GM21367 (cell line): Measurements from ENCODE around the gene ANO9.

ENCODE experiments used
- ATAC-seq: cut with Tn5 transposase; IDR thresholded peaks from one replicate; pipeline ENCODE4 v1.9.1; 2021; ENCODE audit not compliant: unreplicated experiment

ANO9 gene

GRCh38 chr11:371716-372590 lies 69.9 kb downstream of the ANO9 start:
- no peak for ATAC-seq

DNA sequence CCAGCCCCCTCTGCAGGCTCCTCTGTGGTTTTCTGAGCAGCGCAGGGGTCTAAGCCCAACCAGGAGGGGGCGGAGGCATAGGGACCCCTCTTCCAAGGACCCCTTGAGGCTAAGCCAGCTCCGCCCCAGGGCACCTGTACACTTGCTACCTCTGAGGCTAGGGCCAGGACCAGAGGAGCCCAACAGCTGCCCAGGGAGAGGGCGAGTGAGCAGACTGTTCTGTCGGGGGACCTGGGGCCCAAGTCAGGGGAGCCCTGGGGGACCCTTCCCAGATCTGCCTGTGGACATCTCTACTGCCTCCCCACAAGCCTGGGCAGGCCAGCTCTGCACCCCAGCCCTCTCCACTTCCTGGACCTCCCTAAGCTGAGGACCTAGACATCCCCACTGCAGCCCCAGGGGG lies 70.8 kb downstream of the ANO9 start:
- no peak for ATAC-seq

- ATAC-seq, result no peak
Measured at GRCh38 chr11:370070-370941, 71.5 kb downstream of the ANO9 start.

DNA sequence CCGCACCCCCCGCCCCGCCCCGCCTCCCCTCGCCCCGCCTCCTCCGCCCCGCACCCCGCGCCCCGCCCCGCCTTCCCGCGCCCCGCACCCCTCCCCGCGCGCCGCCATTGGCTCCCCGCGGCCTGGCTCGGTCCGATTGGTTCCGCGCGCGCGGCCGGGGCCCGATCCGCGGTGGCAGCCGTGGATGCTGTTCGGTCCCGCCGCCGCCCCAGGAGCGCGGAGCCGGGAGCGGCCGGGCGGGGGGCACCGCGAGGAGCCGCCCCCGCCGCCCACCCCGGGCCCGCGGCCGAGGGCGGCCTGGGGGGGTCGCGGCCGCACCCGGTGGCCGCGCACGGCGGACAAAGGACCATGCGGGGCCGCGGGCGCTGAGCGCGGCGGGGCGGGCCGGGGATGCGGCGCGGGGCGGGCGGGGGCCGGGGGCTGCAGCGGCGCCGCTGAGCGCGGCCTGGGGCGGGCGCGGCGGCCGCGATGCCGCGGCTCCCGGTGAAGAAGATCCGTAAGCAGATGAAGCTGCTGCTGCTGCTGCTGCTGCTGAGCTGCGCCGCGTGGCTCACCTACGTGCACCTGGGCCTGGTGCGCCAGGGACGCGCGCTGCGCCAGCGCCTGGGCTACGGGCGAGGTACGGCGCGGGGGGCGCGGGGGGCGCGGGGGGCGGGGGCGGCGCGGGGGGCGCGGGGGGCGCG lies 72.3 kb downstream of the ANO9 start, which contains the start of gene B4GALNT4:
TSS of gene B4GALNT4 (plus strand) at position 164 of the 683 bp plus-strand sequence. CDS start at position 469, 305 bp downstream.
- ATAC-seq, result no peak

DNA sequence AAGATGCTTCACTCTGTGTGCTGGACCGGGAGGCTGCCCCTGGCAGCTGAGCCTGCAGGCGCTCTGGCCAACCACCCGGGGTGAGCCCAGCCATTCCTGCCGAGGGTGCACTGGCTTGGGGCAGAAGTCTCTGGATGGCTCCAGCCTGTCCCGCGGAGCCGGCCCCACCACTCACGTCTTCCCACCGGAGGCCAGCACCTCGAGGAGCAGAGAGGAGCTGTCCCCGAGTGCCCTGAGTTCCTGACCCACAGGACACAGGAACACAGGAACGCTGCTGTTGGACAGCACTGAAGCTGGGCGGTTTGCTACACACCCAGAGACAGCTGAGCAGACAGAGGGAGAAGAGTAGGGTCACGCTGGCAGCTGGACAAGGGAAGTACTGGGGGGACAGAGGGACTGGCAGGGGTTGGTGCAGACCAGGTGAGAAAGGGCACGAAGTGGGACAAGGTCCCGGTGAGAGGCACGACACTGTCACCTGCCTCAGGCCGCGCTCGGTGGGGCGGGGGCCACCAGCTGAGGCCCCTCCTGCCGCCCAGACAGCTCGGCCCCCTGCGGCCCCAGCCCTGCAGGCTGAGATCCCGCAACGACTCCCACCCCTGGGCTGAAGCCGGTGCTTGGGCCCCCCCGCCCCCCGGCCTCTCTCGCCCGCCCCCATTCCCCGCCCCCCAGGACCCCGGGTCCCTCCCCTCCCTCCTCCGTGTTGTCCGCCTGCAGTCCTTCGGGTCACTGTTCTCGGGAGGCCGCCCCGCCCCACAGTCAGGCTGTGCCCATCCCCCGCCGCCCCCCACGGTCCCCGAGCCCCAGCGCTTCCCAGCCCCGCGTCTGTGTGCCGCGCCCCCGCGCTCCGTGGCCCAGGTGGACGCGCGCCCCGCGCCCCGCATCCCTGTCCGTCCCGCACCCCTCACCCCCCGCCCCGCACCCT lies 73.1 kb downstream of the ANO9 start:
- ATAC-seq, result no peak

DNA sequence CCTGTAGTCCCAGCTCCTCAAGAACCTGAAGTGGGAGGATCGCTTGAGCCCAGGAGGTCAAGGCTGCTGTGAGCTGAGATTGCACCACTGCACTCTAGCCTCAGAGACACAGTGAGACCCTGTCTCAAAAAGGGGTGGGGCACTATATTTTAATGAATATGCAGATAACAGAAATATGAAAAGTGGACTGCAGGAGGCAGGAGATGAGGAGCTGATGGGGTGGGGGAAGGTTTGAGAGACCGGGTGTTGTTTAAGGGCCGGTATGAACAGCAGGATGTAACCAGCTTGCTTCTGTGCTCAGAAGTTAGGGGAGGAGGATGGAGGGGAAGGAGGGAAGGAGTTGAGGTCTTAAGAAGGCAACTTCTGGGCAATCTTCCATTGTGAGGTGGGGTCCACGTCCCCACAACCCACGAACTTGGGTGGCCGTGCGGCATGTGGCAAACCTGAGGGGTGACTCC lies 73.8 kb downstream of the ANO9 start:
- no peak for ATAC-seq
